HepG2 (cell line): ENCODE measurements around the gene CHST12. TPM values are rescaled to one million over a fixed set of nuclear protein-coding genes. Genes with fewer than 3 reads are reported as not detected.

Experiments used
- ATAC-seq: fragments of 200-7000 bp; cut with Tn5 transposase; 3 replicates; pipeline ENCODE4 v1.9.1; 2020; ENCODE audit warnings: mild to moderate bottlenecking, moderate library complexity
- BruUV-seq: library from RNA; stranded (reverse); fragments of 400-500 nt; replicated peaks from 2 replicates; lab custom pipeline; 2021; lab: Mats Ljungman, UMichigan
- CTCF ChIA-PET: fragments of 300-600 bp; formaldehyde crosslinking; extraction: SDS; loops from one replicate; lab custom pipeline; 2021; ENCODE audit warnings: low total read pairs, inconsistent platforms, low intra/inter-chr PET ratio; lab: Yijun Ruan, JAX
- POLR2A ChIA-PET: fragments of 350-600 bp; sonication (Branson Sonifier 250); formaldehyde crosslinking; loops from one replicate; lab custom pipeline; 2020; ENCODE audit warnings: antibody characterized with exemption, inconsistent platforms; lab: Yijun Ruan, JAX
- DNase-seq: peaks from one replicate; pipeline ENCODE4 v3.0.0-alpha.2; 2015; ENCODE audit warnings: low spot score
- FAIRE-seq: peaks from 3 replicates; lab custom pipeline; 2011; peaks lifted over from hg19 to GRCh38; lab: Jason Lieb, UNC
- H2AFZ ChIP-seq: one replicate; pipeline ENCODE4 v1.6.1; 2011; ENCODE audit warnings: low read length, inconsistent platforms
- H3K27ac ChIP-seq: fragments of 300-600 bp; 3 replicates; pipeline ENCODE4 v1.8.0; 2011; ENCODE audit warnings: mixed run types, mild to moderate bottlenecking, mixed read lengths, low read length, inconsistent platforms; ENCODE audit not compliant: insufficient read depth; ENCODE audit errors: extremely low read length
- H3K27me3 ChIP-seq, 2 experiments: fragments of 200-600 bp in 1 of 2; 2 replicates in 1 of 2; 3 replicates in 1 of 2; pipeline versions ENCODE4 v1.6.0 to v1.8.0; 2011; ENCODE audit warnings: low read length in 2 of 2, mild to moderate bottlenecking in 2 of 2, moderate library complexity in 2 of 2, inconsistent platforms in 1 of 2; ENCODE audit not compliant: insufficient read depth in 2 of 2, control insufficient read depth in 1 of 2
- H3K36me3 ChIP-seq, 2 experiments: fragments of 200-600 bp in 1 of 2; replicated peaks in 1 of 2; 2 replicates in 1 of 2; 3 replicates in 1 of 2; pipeline versions ENCODE4 v1.5.1 to v1.8.0; 2011; ENCODE audit warnings: low read length in 2 of 2, inconsistent platforms in 1 of 2; ENCODE audit not compliant: insufficient read depth in 2 of 2, control insufficient read depth in 1 of 2
- H3K4me1 ChIP-seq: 2 replicates; pipeline ENCODE4 v1.5.1; 2012; ENCODE audit warnings: low read length, inconsistent platforms; ENCODE audit not compliant: insufficient read depth
- H3K4me2 ChIP-seq: 2 replicates; pipeline ENCODE4 v1.6.0; 2011; ENCODE audit warnings: low read depth, low read length, inconsistent platforms
- H3K4me3 ChIP-seq, 3 experiments: fragments of 200-600 bp in 1 of 3; sonication (generic), shearing (Covaris generic) in 1 of 3; replicated peaks in 1 of 3; 2 replicates each; pipeline ENCODE4 v1.5.1; 2011 to 2016; ENCODE audit warnings: low read length in 3 of 3, inconsistent platforms in 2 of 3, low read depth in 2 of 3, mild to moderate bottlenecking in 2 of 3, control low read depth in 1 of 3, mixed read lengths in 1 of 3; ENCODE audit not compliant: insufficient read depth in 1 of 3
- H3K79me2 ChIP-seq: one replicate; pipeline ENCODE4 v1.6.1; 2011; ENCODE audit warnings: low read length, inconsistent platforms; ENCODE audit not compliant: insufficient read depth
- H3K9ac ChIP-seq: 2 replicates; pipeline ENCODE4 v1.6.0; 2011; ENCODE audit warnings: mild to moderate bottlenecking, low read depth, low read length, inconsistent platforms; ENCODE audit not compliant: insufficient read depth
- H3K9me3 ChIP-seq: 2 replicates; pipeline ENCODE4 v1.5.1; 2012; ENCODE audit warnings: mild to moderate bottlenecking, low read length
- H4K20me1 ChIP-seq: 2 replicates; pipeline ENCODE4 v1.6.0; 2011; ENCODE audit warnings: inconsistent platforms, mild to moderate bottlenecking, low read length, moderate library complexity; ENCODE audit not compliant: insufficient read depth
- ZNF749 ChIP-seq: sonication (generic); formaldehyde crosslinking; IDR thresholded peaks from 2 replicates; pipeline ENCODE4 v1.8.0; 2022; ENCODE audit warnings: mild to moderate bottlenecking, missing genetic modification reagents, moderate library complexity, borderline replicate concordance
- ZNF768 ChIP-seq: sonication (generic); formaldehyde crosslinking; IDR thresholded peaks from 2 replicates; pipeline ENCODE4 v1.4.0; 2020; ENCODE audit warnings: missing genetic modification reagents
- WGBS: methylation state at CpG from one replicate; pipeline ENCODE4 v1.1.6; 2017; ENCODE audit warnings: low lambda C conversion rate; 5-methylcytosine and 5-hydroxymethylcytosine counted together
- in situ Hi-C: cut with HindIII; loops from 2 replicates; pipeline ENCODE4 v1.10.0; 2017; ENCODE audit warnings: low pct_unique_long_range_greater_than_20kb; ENCODE audit not compliant: extremely low pct_ligation_motif_present
- intact Hi-C: fragments of 100-400 bp; cut with micrococcal nuclease; formaldehyde crosslinking; loops from one replicate; pipeline ENCODE4 v1.10.0; 2022; ENCODE audit not compliant: unreplicated experiment
- polyA plus RNA-seq, 8 experiments: library from polyadenylated mRNA; depleted of rRNA in 3 of 8; stranded (reverse) in 7 of 8; unstranded in 1 of 8; fragments of >200 nt; fragmentation: Illumina TruSeq in 4 of 8; extraction: Trizol in 4 of 8; gene quantifications; 2 replicates each; pipeline versions ENCODE4 v1.2.1 to v1.2.3, GENCODE V29; 2011 to 2016; ENCODE audit warnings: low read depth in 4 of 8, missing spikeins in 1 of 8, mixed read lengths in 1 of 8; ENCODE audit not compliant: insufficient read depth in 1 of 8
- total RNA-seq, 5 experiments: library from RNA; depleted of rRNA; stranded (reverse); fragments of >200 nt; fragmentation: Illumina TruSeq; extraction: Trizol; gene quantifications; 2 replicates each; pipeline ENCODE4 v1.2.3, GENCODE V29; 2016; ENCODE audit warnings: low read depth in 1 of 5
- TF ChIP-seq, protein P1 (sequence below): sonication (generic); formaldehyde crosslinking; IDR thresholded peaks from 2 replicates; pipeline ENCODE4 v1.5.1; 2020; ENCODE audit warnings: missing genetic modification reagents, mild to moderate bottlenecking, borderline replicate concordance

The CHST12 gene
- total and polyA plus RNA-seq, 2 of the 13 experiments (the other 11 are each of a cell fraction or from before 2014, with no cell fraction given): 6.4 to 15.8 TPM

DNA sequence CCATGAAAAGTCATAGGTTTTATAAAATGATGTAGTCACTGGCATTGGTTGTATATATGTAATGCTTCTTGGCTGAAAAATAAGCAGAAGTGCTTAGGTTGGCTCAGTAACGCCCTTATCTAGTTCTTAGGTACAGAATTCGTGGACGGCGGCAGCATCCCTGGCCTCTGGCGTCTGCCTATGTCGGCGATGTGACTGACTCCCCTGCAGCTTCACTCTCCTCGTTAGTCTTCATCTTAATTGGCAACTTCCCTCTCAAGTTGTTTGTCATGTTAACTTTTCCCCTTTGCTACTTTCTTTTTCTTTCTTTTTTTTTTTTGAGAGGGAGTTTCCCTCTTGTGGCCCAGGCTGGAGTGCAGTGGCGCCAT is 18.5 kb downstream of the CHST12 start:
- ChIA-PET POLR2A (no interaction called here), CTCF (no interaction called here)
- WGBS: 98% methylated on average over 9 of the region's 9 CpGs
- Histone ChIP-seq H3K4me2 (no peak overlapping the region), H3K9me3 (no peaks in the 10 kb centered on the region), H3K79me2 (peaks cover 6% of the 10 kb centered on the region), H3K4me3 (no peak overlapping the region), H3K4me1 (peaks cover 8% of the 10 kb centered on the region; the same call in 1 of the 2 replicates), H2AFZ (no peak overlapping the region), H3K27me3 (no peaks in the 10 kb centered on the region), H3K36me3 (no peaks in the 10 kb centered on the region), H4K20me1 (no peaks in the 10 kb centered on the region), H3K27ac (no peak overlapping the region), H3K9ac (no peak overlapping the region)
- in situ Hi-C loops: no loop called here
- intact Hi-C loops: no loop called here
- no peak for DNase-seq
- TF ChIP-seq, protein P1, sequence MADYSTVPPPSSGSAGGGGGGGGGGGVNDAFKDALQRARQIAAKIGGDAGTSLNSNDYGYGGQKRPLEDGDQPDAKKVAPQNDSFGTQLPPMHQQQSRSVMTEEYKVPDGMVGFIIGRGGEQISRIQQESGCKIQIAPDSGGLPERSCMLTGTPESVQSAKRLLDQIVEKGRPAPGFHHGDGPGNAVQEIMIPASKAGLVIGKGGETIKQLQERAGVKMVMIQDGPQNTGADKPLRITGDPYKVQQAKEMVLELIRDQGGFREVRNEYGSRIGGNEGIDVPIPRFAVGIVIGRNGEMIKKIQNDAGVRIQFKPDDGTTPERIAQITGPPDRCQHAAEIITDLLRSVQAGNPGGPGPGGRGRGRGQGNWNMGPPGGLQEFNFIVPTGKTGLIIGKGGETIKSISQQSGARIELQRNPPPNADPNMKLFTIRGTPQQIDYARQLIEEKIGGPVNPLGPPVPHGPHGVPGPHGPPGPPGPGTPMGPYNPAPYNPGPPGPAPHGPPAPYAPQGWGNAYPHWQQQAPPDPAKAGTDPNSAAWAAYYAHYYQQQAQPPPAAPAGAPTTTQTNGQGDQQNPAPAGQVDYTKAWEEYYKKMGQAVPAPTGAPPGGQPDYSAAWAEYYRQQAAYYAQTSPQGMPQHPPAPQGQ (CRISPR knock-in tag): no peak
- no TSS peak for BruUV-seq
- FAIRE-seq: no peak
- no peak for ATAC-seq

- in situ Hi-C loops (no loop called here), intact Hi-C loops (no loop called here)
- H3K4me1 ChIP-seq: peaks cover 12% of the 10 kb centered on the region
- no peak overlapping the region for H3K9ac ChIP-seq
- no peaks in the 10 kb centered on the region for H4K20me1 ChIP-seq
- H3K9me3 ChIP-seq: no peaks in the 10 kb centered on the region
- no peak overlapping the region for H2AFZ ChIP-seq
- no peaks in the 10 kb centered on the region for H3K36me3 ChIP-seq
- H3K27me3 ChIP-seq: no peaks in the 10 kb centered on the region
- FAIRE-seq (no peak), ATAC-seq (no peak), DNase-seq (no peak)
- TF ChIP-seq ZNF749 (CRISPR knock-in tag) (no peak), ZNF768 (CRISPR knock-in tag) (no peak)
- no peak overlapping the region for H3K4me2 ChIP-seq
- ChIA-PET CTCF (no interaction called here), POLR2A (no interaction called here)
- no peak overlapping the region for H3K27ac ChIP-seq
- H3K79me2 ChIP-seq: peaks cover 3% of the 10 kb centered on the region
- no peak overlapping the region for H3K4me3 ChIP-seq
- no TSS peak for BruUV-seq
- 96% methylated on average over 10 of the region's 10 CpGs for WGBS
Measured at GRCh38 chr7:2425749-2426148, 22.3 kb downstream of the CHST12 start.
